Ascending aorta (tissue), 2 donors: ENCODE results near the gene TSC2. TPM values are rescaled to one million over a fixed set of nuclear protein-coding genes. Genes with fewer than 3 reads are reported as not detected.

Experiments
- DNase-seq, 2 donors: peaks; one replicate each; pipeline ENCODE4 v3.0.0-alpha.2; 2019; ENCODE audit warnings: low spot score in 2 of 2
- H3K27ac ChIP-seq, 2 donors: fragments of 200-600 bp; sonication (generic); one replicate each; pipeline ENCODE4 v1.5.1; 2016 to 2017; ENCODE audit warnings: mild to moderate bottlenecking in 1 of 2
- H3K27me3 ChIP-seq: fragments of 200-600 bp; sonication (generic); one replicate; pipeline ENCODE4 v1.5.1; 2017
- H3K36me3 ChIP-seq, 2 donors: fragments of 200-600 bp; sonication (generic); one replicate each; pipeline ENCODE4 v1.5.1; 2016
- H3K4me1 ChIP-seq, 2 donors: fragments of 200-600 bp; sonication (generic); one replicate each; pipeline ENCODE4 v1.5.1; 2016 to 2017; ENCODE audit warnings: mild to moderate bottlenecking in 1 of 2
- H3K4me3 ChIP-seq, 2 donors: fragments of 200-600 bp; sonication (generic); one replicate each; pipeline ENCODE4 v1.5.1; 2016 to 2017; ENCODE audit warnings: mild to moderate bottlenecking in 1 of 2
- H3K9me3 ChIP-seq, 2 donors: fragments of 200-600 bp; sonication (generic); one replicate each; pipeline ENCODE4 v1.5.1; 2016
- CTCF ChIP-seq, 3 experiments: fragments of 200-600 bp in 2 of 3; fragments of 450-650 bp in 1 of 3; sonication (generic) in 2 of 3; IDR thresholded peaks; one replicate each; pipeline ENCODE4 v1.5.1; 2016 to 2019; ENCODE audit warnings: antibody characterized with exemption in 3 of 3, mild to moderate bottlenecking in 1 of 3, moderate library complexity in 1 of 3
- intact Hi-C: fragments of 100-400 bp; cut with DNase I; formaldehyde crosslinking; loops from one replicate; pipeline ENCODE4 v1.15.1; 2023
- total RNA-seq: library from RNA; depleted of rRNA; stranded (reverse); fragments of >200 nt; gene quantifications from one replicate; pipeline ENCODE4 v1.1.0, GENCODE V29; 2016

Gene TSC2
- total RNA-seq, 1 donor from 2014 or later: 258 TPM

GRCh38 chr16:2056077-2056476 is 8.3 kb downstream of the TSC2 start:
- Histone ChIP-seq H3K4me3 (no peak overlapping the region), H3K9me3 (no peaks in the 10 kb centered on the region), H3K27me3 (no peaks in the 10 kb centered on the region), H3K36me3 (peaks cover 50 to 80% of the 10 kb centered on the region in 2 donors), H3K27ac (no peak overlapping the region), H3K4me1 (no peaks in the 10 kb centered on the region)
- no peak for DNase-seq
- TF ChIP-seq CTCF (IDR thresholded peaks at IDR 0.05): peak in 2 of 3 experiments; percentile 16 to 20
- intact Hi-C loops: no loop called here

GRCh38 chr16:2056681-2057407 is 9.1 kb downstream of the TSC2 start:
- no peak for DNase-seq
- H3K9me3 ChIP-seq: no peaks in the 10 kb centered on the region
- intact Hi-C loops: no loop called here
- H3K27ac ChIP-seq: no peak overlapping the region
- H3K27me3 ChIP-seq: no peaks in the 10 kb centered on the region
- H3K36me3 ChIP-seq: peaks cover 51 to 78% of the 10 kb centered on the region in 2 donors
- no peak for TF ChIP-seq CTCF (IDR thresholded peaks at IDR 0.05)
- H3K4me1 ChIP-seq: no peaks in the 10 kb centered on the region
- H3K4me3 ChIP-seq: no peak overlapping the region

- Histone ChIP-seq H3K27ac (no peak overlapping the region), H3K9me3 (no peaks in the 10 kb centered on the region), H3K4me1 (no peaks in the 10 kb centered on the region), H3K27me3 (no peaks in the 10 kb centered on the region), H3K36me3 (peaks cover 56 to 80% of the 10 kb centered on the region in 2 donors), H3K4me3 (no peak overlapping the region)
- no peak for TF ChIP-seq CTCF (IDR thresholded peaks at IDR 0.05)
- intact Hi-C loops: no loop called here
- no peak for DNase-seq
Measured at GRCh38 chr16:2057438-2057837, 9.7 kb downstream of the TSC2 start.

- no peaks in the 10 kb centered on the region for H3K27me3 ChIP-seq
- H3K27ac ChIP-seq: no peak overlapping the region
- DNase-seq: no peak
- TF ChIP-seq CTCF (IDR thresholded peaks at IDR 0.05): no peak
- no peaks in the 10 kb centered on the region for H3K9me3 ChIP-seq
- no peak overlapping the region for H3K4me3 ChIP-seq
- intact Hi-C loops: no loop called here
- H3K4me1 ChIP-seq: no peaks in the 10 kb centered on the region
- H3K36me3 ChIP-seq: peaks cover 59 to 80% of the 10 kb centered on the region in 2 donors
Measured at GRCh38 chr16:2058420-2058819, 10.6 kb downstream of the TSC2 start.

GRCh38 chr16:2058872-2059271 is 11.1 kb downstream of the TSC2 start:
- H3K4me3 ChIP-seq: no peak overlapping the region
- DNase-seq: no peak
- no peak for TF ChIP-seq CTCF (IDR thresholded peaks at IDR 0.05)
- H3K4me1 ChIP-seq: no peaks in the 10 kb centered on the region
- peaks cover 54 to 80% of the 10 kb centered on the region in 2 donors for H3K36me3 ChIP-seq
- intact Hi-C loops: no loop called here
- H3K27me3 ChIP-seq: no peaks in the 10 kb centered on the region
- no peaks in the 10 kb centered on the region for H3K9me3 ChIP-seq
- no peak overlapping the region for H3K27ac ChIP-seq
